Kidney epithelial cell (primary cell): ENCODE measurements around the gene KCNAB1. TPM values are rescaled to one million over a fixed set of nuclear protein-coding genes. Genes with fewer than 3 reads are reported as not detected.

ENCODE experiments used
- DNase-seq: peaks from one replicate; pipeline ENCODE4 v3.0.0-alpha.2; 2010; ENCODE audit warnings: low read depth
- H3K27me3 ChIP-seq: 2 replicates; pipeline ENCODE4 v1.6.0; 2011; ENCODE audit warnings: low read length; ENCODE audit not compliant: control insufficient read depth, insufficient read depth
- H3K36me3 ChIP-seq: 2 replicates; pipeline ENCODE4 v1.5.1; 2011; ENCODE audit warnings: low read length; ENCODE audit not compliant: control insufficient read depth, insufficient read depth
- H3K4me3 ChIP-seq: 2 replicates; pipeline ENCODE4 v1.5.1; 2011; ENCODE audit warnings: low read depth, mild to moderate bottlenecking, control low read depth, low read length
- CTCF ChIP-seq: IDR thresholded peaks from 2 replicates; pipeline ENCODE4 v1.5.1; 2011; ENCODE audit warnings: mild to moderate bottlenecking, moderate library complexity, low read length, control low read depth, inconsistent platforms; ENCODE audit not compliant: insufficient read depth, poor library complexity, severe bottlenecking
- total RNA-seq: library from RNA; depleted of rRNA; stranded (reverse); fragments of >200 nt; gene quantifications from 2 replicates; pipeline ENCODE4 v1.2.3, GENCODE V29; 2015

Gene KCNAB1
- total RNA-seq, 1 donor from 2014 or later, result not detected

GRCh38 chr3:156299569-156299968, 179.2 kb downstream of the KCNAB1 start:
- Histone ChIP-seq H3K4me3 (no peak overlapping the region), H3K36me3 (no peaks in the 10 kb centered on the region), H3K27me3 (no peaks in the 10 kb centered on the region)
- TF ChIP-seq CTCF, result no peak
- no peak for DNase-seq

- no peak for TF ChIP-seq CTCF
- no peak for DNase-seq
- no peaks in the 10 kb centered on the region for H3K36me3 ChIP-seq
- no peak overlapping the region for H3K4me3 ChIP-seq
- H3K27me3 ChIP-seq, result no peaks in the 10 kb centered on the region
Observed at GRCh38 chr3:156300371-156300770, 180.0 kb downstream of the KCNAB1 start.

GRCh38 chr3:156300929-156301840, 180.8 kb downstream of the KCNAB1 start:
- no peaks in the 10 kb centered on the region for H3K36me3 ChIP-seq
- no peak for DNase-seq
- no peak for TF ChIP-seq CTCF
- no peaks in the 10 kb centered on the region for H3K27me3 ChIP-seq
- H3K4me3 ChIP-seq, result no peak overlapping the region

GRCh38 chr3:156303001-156303707, 182.8 kb downstream of the KCNAB1 start:
- no peak for DNase-seq
- TF ChIP-seq CTCF, result no peak
- no peaks in the 10 kb centered on the region for H3K36me3 ChIP-seq
- no peak overlapping the region for H3K4me3 ChIP-seq
- no peaks in the 10 kb centered on the region for H3K27me3 ChIP-seq

GRCh38 chr3:156304406-156304805, 184.0 kb downstream of the KCNAB1 start:
- Histone ChIP-seq H3K27me3 (no peaks in the 10 kb centered on the region), H3K36me3 (no peaks in the 10 kb centered on the region), H3K4me3 (no peak overlapping the region)
- TF ChIP-seq CTCF, result no peak
- DNase-seq, result no peak
